K562 treated with DMSO at 1 percent for 12 hours (cell line): ENCODE measurements around the gene SMC1B. TPM values are rescaled to one million over a fixed set of nuclear protein-coding genes. Genes with fewer than 3 reads are reported as not detected.

Experiments
- total RNA-seq: library from RNA; unstranded; fragments of 300-600 nt; gene quantifications from 2 replicates; pipeline ENCODE4 v1.2.3, GENCODE V29; 2022; ENCODE audit not compliant: insufficient read depth

Gene SMC1B, protein sequence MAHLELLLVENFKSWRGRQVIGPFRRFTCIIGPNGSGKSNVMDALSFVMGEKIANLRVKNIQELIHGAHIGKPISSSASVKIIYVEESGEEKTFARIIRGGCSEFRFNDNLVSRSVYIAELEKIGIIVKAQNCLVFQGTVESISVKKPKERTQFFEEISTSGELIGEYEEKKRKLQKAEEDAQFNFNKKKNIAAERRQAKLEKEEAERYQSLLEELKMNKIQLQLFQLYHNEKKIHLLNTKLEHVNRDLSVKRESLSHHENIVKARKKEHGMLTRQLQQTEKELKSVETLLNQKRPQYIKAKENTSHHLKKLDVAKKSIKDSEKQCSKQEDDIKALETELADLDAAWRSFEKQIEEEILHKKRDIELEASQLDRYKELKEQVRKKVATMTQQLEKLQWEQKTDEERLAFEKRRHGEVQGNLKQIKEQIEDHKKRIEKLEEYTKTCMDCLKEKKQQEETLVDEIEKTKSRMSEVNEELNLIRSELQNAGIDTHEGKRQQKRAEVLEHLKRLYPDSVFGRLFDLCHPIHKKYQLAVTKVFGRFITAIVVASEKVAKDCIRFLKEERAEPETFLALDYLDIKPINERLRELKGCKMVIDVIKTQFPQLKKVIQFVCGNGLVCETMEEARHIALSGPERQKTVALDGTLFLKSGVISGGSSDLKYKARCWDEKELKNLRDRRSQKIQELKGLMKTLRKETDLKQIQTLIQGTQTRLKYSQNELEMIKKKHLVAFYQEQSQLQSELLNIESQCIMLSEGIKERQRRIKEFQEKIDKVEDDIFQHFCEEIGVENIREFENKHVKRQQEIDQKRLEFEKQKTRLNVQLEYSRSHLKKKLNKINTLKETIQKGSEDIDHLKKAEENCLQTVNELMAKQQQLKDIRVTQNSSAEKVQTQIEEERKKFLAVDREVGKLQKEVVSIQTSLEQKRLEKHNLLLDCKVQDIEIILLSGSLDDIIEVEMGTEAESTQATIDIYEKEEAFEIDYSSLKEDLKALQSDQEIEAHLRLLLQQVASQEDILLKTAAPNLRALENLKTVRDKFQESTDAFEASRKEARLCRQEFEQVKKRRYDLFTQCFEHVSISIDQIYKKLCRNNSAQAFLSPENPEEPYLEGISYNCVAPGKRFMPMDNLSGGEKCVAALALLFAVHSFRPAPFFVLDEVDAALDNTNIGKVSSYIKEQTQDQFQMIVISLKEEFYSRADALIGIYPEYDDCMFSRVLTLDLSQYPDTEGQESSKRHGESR
- not detected in 2 replicates for total RNA-seq

DNA sequence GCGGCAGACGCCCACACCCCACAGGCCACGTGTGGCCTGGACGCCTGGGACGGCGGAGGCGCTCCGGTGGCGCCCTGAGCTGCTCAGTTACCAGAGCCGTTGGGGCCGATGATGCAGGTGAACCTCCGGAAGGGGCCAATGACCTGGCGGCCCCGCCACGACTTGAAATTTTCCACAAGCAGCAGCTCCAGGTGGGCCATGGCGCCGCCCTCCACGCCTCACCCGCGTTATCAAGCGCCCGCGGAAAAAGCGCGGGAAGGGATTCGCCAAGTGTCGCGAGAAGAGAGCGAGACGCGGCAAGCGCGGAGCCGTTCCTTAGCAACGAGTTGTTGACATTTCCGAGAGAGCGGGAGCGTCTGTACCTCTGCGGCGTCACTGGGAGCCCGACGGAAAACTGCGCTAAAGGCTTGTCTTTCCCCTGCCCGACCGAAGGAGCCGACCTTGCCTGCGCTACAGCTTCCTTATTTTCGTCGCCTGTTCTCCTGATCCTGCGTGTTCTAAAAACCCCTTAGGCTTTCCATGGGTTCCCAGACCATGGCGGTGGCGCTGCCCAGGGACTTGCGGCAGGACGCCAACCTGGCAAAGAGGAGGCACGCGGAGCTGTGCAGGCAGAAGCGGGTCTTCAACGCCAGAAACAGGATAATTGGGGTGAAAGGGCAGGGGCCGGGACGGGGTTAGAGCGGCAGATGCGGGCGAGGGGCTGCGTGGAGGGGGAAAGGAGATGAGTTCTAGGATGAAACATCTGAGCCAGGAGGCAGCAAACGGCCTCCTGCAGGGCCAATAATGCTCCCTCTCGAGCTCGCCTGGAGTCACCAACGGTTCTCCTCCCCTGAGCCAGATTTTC lies at the start of gene SMC1B, which contains the start of gene RIBC2:
Gene SMC1B, minus strand, starts transcription at position 232 of the 844 bp plus-strand sequence. Its CDS starts 32 bp downstream, at position 200.
Gene RIBC2, plus strand, starts transcription at position 326 of the 844 bp plus-strand sequence. Its CDS starts 194 bp downstream, at position 520.

DNA sequence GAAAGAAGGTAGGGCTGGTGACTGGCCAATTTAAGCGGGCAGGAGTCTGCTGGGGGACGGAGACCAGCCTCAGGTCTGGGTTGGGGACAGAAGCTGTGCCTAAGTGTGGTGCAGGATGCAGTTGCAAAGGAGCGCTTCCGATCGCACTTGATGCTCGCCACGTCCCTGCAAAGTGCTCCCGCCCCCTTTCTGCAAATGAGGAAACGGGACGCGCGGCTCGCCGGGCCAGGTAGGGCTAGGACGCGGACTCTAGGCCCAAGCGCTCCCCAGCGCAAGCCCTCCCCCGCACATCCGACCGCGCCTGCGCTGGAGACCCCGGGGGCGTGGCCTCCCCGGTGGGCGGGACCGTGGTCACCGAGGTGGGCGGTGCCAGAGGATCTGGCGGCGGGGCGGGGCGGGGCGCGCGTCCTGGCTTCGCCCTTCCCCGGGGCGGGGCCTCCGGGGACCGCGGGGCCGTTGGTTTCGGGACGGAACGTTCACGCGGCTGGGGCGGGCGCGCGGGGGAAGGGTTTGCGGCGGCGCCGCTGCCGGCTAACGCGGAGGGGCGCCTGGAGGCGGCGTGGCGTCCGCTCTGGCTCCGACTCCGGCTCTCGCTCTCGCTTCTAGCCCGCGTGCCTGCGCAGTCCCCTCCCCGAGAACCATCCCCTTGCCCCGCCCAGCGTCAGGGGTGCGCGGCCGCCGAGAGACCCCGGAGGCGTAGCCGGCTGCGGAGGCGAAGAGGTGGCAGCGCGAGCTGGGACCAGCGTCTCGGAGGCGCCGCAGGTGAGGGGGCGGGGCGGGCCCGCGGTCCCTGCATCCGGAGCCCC lies 103.8 kb downstream of the SMC1B start, which contains the start of gene FAM118A:
Gene FAM118A, plus strand, starts transcription at position 513 of the 806 bp plus-strand sequence. CDS start 12,446 bp downstream, outside the sequence.

Other genes starting within 250 kb of the SMC1B start
- 16.8 and 49.4 TPM in 2 replicates for gene NUP50, start 249.7 kb downstream of the SMC1B start, total RNA-seq
- 8.0 and 11.2 TPM in 2 replicates for gene KIAA0930, start 172.7 kb downstream of the SMC1B start, total RNA-seq
- not detected in 2 replicates for gene UPK3A, start 128.7 kb downstream of the SMC1B start, total RNA-seq
- gene FAM118A, start 103.7 kb downstream of the SMC1B start, total RNA-seq, result 24.6 and 63.3 TPM in 2 replicates
- not detected in 2 replicates for gene RIBC2, start 94 bp upstream of the SMC1B start, total RNA-seq
- not detected in 2 replicates for gene FBLN1, start 89.3 kb upstream of the SMC1B start, total RNA-seq